HG02938 (cell line): ENCODE measurements around the gene LDB1.

Source experiments
- ATAC-seq: cut with Tn5 transposase; IDR thresholded peaks from one replicate; pipeline ENCODE4 v1.9.1; 2021; ENCODE audit warnings: mild to moderate bottlenecking, moderate library complexity; ENCODE audit not compliant: unreplicated experiment

LDB1 gene

GRCh38 chr10:102113956-102114857, 6.0 kb downstream of the LDB1 start:
- ATAC-seq = peak; percentile 13

DNA sequence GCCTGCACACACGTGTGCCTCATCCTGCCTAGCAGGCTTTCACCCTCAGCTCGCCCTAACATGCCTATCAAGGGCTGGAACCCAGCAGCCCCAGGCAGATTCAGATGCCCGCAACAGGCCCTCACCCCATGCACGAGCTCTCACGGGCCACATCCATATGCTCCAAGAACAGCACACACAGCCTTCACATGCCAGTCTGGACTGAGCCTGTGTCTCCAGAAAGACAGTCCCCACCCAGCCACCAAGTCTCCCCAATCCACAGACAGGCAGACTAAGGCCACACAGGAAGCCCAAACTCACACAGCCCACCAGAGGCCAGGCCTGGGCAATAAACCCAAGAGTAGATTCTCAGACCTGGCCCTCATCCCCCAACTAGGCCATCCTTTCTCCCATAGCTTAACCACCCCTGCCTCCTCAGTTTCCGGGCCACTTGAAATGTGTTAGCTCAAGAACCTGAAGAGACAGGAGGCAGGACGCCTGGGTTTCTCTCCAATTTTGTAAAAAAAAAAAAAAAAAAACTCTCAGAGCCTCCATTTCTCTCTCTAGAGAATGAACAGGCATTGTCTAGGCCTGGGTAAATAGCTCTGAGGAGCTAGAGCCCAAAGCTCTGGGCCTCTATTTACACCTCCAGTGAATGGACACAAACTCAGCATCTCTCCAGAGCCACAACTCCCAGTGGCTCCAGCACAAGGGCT, 6.8 kb downstream of the LDB1 start:
- ATAC-seq = no peak

DNA sequence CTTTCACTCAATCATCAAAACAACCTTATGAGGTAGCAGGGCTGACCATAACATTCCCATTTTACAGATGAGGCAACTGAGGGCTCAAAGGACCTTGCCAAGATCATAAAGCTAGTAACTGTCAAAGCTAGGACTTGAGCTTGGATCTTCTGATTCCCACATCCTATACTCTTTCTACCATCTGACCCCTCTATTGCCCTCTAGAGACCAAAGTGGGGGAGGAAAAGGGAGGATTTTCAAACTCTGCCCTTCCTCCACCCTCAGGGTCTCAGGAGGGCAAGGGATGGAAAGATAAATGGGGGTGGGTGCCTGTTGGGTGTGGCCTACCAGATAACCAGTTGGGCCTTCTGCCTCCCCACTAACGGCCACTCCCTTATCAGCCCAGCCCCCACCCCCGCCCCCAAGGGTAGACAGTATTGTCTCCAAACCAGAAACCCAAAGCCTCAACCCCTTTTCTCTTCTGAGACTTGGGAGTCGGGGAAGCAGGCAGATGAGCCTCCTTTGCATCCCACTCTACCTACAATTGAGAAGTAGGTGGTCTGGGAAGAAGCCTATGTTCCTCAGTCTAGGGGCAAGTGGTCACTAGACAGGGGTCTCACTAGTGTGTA, 7.9 kb downstream of the LDB1 start:
- no peak for ATAC-seq

GRCh38 chr10:102111276-102111675, 8.9 kb downstream of the LDB1 start:
- ATAC-seq = no peak

GRCh38 chr10:102109166-102110116, 10.7 kb downstream of the LDB1 start:
- ATAC-seq = no peak

GRCh38 chr10:102106998-102107397, 13.2 kb downstream of the LDB1 start:
- ATAC-seq = no peak

- no peak for ATAC-seq
Observed at GRCh38 chr10:102102421-102102820, 17.7 kb downstream of the LDB1 start.

DNA sequence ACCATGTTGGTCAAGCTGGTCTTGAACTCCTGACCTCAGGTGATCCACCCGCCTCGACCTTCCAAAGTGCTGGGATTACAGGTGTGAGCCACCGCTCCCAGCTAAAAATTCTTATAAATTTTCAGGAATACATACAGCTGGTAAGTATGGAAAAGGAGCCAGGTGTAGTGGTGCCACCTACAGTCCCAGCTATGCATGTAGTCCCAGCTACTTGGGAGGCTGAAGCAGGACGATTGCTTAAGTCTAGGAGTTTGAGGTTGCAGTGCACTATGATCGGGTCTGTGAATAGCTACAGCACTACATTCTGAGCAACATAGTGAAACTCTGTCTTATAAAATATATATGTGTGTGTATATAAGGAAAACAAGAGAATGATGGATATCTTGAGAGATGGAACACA, 19.0 kb downstream of the LDB1 start:
- no peak for ATAC-seq

- no peak for ATAC-seq
Observed at GRCh38 chr10:102096449-102096848, 23.7 kb downstream of the LDB1 start.

- no peak for ATAC-seq
Observed at GRCh38 chr10:102090772-102091171, 29.4 kb downstream of the LDB1 start.

- ATAC-seq = no peak
Observed at GRCh38 chr10:102086196-102086595, 34.0 kb downstream of the LDB1 start.

DNA sequence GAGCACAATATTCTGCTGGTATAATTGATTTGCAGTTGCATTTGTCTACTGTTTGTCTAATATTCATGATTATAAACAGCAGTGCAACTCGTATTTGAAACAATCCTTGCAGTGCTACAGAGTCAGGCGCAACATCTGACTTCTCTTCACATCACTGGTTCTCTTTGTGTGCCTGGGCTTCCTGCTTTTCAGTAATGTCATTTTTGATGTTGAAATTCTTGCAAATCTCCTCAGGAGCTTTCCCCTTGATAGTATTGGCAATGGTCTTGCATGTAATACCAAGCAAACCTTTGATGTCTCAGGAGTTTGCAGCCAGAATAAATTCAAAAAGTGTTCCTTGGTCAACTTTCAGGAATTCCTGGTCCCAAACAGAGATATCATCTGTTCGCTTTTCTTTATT, 34.8 kb downstream of the LDB1 start:
- no peak for ATAC-seq

DNA sequence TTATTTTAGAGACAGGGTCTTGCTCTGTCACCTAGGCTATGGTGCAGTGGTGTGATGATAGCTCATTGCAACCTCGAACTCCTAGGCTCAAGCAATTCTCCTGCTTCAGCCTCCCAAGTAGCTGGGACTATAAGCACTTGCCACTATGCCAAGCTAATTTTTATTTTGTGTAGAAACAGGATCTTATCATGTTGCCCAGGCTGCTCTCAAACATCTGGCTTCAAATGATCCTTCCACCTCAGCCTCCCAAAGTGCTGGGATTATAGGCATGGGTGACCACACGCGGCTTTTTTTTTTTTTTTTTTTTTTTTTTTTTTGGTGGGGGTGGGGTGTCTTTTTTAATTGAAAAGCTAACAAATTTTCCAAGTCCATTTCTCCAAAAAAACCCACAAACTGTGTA, 36.6 kb downstream of the LDB1 start:
- ATAC-seq = no peak

- no peak for ATAC-seq
Observed at GRCh38 chr10:102072673-102073527, 47.3 kb downstream of the LDB1 start.

DNA sequence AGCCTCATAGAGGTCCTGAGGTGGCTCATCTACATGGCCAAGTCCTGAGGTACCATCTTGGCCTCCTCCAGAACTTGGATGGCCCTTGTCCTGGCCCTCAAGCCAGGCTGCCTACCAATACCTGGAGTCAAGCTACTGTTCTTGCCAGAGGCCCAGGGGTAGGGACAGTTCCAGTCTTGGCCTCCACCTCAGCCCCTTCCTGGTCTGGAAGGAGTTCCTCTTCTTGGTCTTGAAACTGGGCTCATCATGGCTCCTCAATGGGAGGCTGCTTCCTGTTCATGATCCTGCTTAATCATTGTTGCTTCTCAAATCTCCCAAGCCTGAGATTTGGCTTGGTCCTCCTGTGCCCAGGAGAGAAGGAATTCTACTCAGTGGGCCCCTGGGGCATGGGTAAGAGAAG, 51.1 kb downstream of the LDB1 start:
- ATAC-seq = no peak

GRCh38 chr10:102068216-102068615, 52.0 kb downstream of the LDB1 start:
- no peak for ATAC-seq

DNA sequence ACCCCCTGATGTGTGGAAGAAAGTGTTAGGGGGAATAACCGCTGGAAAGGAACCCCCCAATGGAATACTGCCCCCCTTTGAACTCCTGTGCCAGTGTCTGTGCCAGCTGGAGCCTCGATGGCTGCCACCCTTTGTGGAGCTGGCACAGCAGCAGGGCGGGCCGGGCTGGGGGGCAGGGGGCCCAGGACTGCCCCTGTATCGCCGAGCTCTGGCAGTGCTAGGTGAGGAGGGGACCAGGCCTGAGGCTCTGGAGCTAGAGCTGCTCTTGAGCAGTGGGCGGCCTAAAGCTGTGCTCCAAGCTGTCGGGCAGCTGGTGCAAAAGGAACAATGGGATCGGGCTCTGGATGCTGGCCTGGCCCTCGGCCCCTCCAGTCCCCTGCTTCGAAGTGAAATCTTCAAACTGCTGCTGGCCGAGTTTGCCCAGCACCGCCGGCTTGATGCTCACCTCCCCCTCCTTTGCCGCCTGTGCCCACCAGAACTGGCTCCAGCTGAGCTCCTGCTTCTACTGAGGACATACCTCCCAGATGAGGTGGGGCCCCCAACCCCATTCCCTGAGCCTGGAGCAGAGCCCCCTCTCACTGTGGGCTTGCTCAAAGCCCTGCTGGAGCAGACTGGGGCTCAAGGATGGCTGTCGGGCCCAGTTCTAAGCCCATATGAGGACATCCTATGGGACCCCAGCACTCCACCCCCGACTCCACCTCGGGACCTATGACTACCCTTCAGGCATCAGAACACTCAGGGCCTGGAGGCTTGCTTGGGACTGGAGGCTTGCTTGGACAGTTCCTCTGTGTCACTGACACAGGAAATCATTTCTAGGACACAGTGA, 52.9 kb downstream of the LDB1 start:
- ATAC-seq = no peak

- no peak for ATAC-seq
Observed at GRCh38 chr10:102066399-102067088, 53.6 kb downstream of the LDB1 start.
